OCI-LY7 (cell line): ENCODE measurements around the gene PTPA. TPM values are rescaled to one million over a fixed set of nuclear protein-coding genes. Genes with fewer than 3 reads are reported as not detected.

ENCODE experiments used
- BruUV-seq: library from RNA; stranded (reverse); fragments of 400-500 nt; replicated peaks from 2 replicates; lab custom pipeline; 2021; lab: Mats Ljungman, UMichigan
- CTCF ChIA-PET: fragments of 300-600 bp; sonication (Branson Sonifier 250); formaldehyde crosslinking; loops from one replicate; lab custom pipeline; 2022; ENCODE audit warnings: antibody characterized with exemption; ENCODE audit not compliant: unreplicated experiment; lab: Charles Lee
- POLR2A ChIA-PET: fragments of 300-600 bp; sonication (Branson Sonifier 250); formaldehyde crosslinking; loops from one replicate; lab custom pipeline; 2022; ENCODE audit warnings: antibody characterized with exemption; lab: Charles Lee
- DNase-seq: peaks from one replicate; pipeline ENCODE4 v3.0.0-alpha.2; 2015; ENCODE audit warnings: low spot score
- H2AFZ ChIP-seq: fragments of 200-600 bp; sonication (generic), shearing (Covaris generic); 2 replicates; pipeline ENCODE4 v1.6.1; 2014; ENCODE audit warnings: mild to moderate bottlenecking, antibody characterized with exemption, low read length, moderate library complexity
- H3K27ac ChIP-seq: fragments of 200-600 bp; sonication (generic); 2 replicates; pipeline ENCODE4 v1.5.1; 2014; ENCODE audit warnings: mixed run types, low read depth, mild to moderate bottlenecking, moderate library complexity, low read length, inconsistent platforms; ENCODE audit not compliant: poor library complexity, severe bottlenecking
- H3K36me3 ChIP-seq: fragments of 200-600 bp; sonication (generic); 2 replicates; pipeline ENCODE4 v1.6.1; 2014; ENCODE audit warnings: mild to moderate bottlenecking, antibody characterized with exemption, low read length, moderate library complexity, mixed read lengths; ENCODE audit not compliant: insufficient read depth
- H3K4me1 ChIP-seq: fragments of 200-600 bp; sonication (generic); 2 replicates; pipeline ENCODE4 v1.5.1; 2014; ENCODE audit warnings: mild to moderate bottlenecking, low read length; ENCODE audit not compliant: insufficient read depth, poor library complexity, severe bottlenecking
- H3K4me2 ChIP-seq: fragments of 200-600 bp; sonication (generic); 2 replicates; pipeline ENCODE4 v1.6.1; 2014; ENCODE audit warnings: mild to moderate bottlenecking, low read length
- H3K4me3 ChIP-seq: fragments of 200-600 bp; sonication (generic); 2 replicates; pipeline ENCODE4 v1.5.1; 2014; ENCODE audit warnings: mild to moderate bottlenecking, low read depth, low read length; ENCODE audit not compliant: poor library complexity, severe bottlenecking
- H3K79me2 ChIP-seq: fragments of 200-600 bp; sonication (generic); 2 replicates; pipeline ENCODE4 v1.6.1; 2016; ENCODE audit warnings: low read depth, mild to moderate bottlenecking, low read length, moderate library complexity, mixed read lengths; ENCODE audit not compliant: insufficient read depth
- H3K9me2 ChIP-seq: fragments of 200-600 bp; sonication (generic); 2 replicates; pipeline ENCODE4 v1.6.1; 2016; ENCODE audit warnings: mild to moderate bottlenecking, low read length, mixed read lengths; ENCODE audit not compliant: insufficient read depth
- H3K9me3 ChIP-seq: fragments of 200-600 bp; sonication (generic); 2 replicates; pipeline ENCODE4 v1.6.1; 2014; ENCODE audit warnings: mild to moderate bottlenecking, mixed run types, low read length, mixed read lengths
- H4K20me1 ChIP-seq: fragments of 200-600 bp; sonication (generic); 2 replicates; pipeline ENCODE4 v1.6.1; 2014; ENCODE audit warnings: mild to moderate bottlenecking, antibody characterized with exemption, low read length, moderate library complexity, mixed read lengths; ENCODE audit not compliant: insufficient read depth
- CTCF ChIP-seq: fragments of 200-600 bp; sonication (generic); conservative IDR thresholded peaks from 2 replicates; pipeline ENCODE4 v1.5.1; 2014; ENCODE audit warnings: mild to moderate bottlenecking, antibody characterized with exemption, low read length, moderate library complexity, mixed read lengths
- EZH2phosphoT487 ChIP-seq: fragments of 200-600 bp; sonication (generic); IDR thresholded peaks from 2 replicates; pipeline ENCODE4 v1.6.1; 2018; ENCODE audit warnings: low read depth, borderline replicate concordance, mild to moderate bottlenecking, mixed run types, antibody characterized with exemption, low read length, moderate library complexity, mixed read lengths
- intact Hi-C: fragments of 100-400 bp; cut with micrococcal nuclease; formaldehyde crosslinking; loops from one replicate; pipeline ENCODE4 v1.10.0; 2022; ENCODE audit not compliant: unreplicated experiment
- total RNA-seq, 2 experiments: library from RNA; depleted of rRNA in 1 of 2; stranded (reverse); fragments of >200 nt in 1 of 2; shearing (Covaris generic) in 1 of 2; gene quantifications; 2 replicates each; pipeline ENCODE4 v1.2.3, GENCODE V29; 2014 to 2022

PTPA gene
- total RNA-seq, 2 experiments from 2014 or later: 106 to 111 TPM

DNA sequence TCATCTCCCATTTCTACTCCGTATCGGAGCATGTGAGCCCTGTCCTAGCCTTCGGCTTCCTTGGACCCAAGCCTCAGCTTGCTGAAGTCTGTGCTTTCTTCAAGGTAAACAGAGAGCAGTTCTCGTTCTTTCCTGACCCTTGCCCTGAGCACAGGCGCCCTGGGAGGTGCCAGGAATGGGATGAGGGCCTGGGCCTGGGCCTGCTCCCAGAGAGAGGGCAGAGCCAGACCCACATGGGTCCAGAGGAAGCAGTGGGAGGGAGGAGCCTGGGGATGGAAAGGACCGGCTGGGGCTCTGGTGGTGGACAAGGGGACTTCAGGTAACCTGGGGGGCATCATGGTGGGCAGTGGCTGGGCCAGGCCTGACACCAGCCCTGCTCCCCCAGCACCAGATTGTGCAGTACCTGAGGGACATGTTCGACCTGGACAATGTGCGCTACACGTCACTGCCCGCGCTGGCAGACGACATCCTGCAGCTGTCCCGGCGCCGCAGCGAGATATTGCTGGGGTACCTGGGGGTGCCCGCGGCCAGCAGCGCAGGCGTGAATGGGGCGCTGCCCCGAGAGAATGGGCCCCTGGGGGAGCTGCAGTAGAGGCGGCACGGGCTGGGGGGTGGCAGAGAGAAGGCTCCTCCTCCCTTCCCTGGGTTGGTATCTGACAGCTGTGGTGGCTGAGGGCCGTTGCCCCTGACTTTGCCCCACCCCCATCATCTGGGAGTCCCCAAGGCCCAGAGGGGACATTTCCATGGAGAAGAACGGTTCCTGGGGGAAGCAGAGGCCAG lies 41.2 kb upstream of the PTPA start:
- no peaks in the 10 kb centered on the region for H3K9me3 ChIP-seq
- no peak overlapping the region for H3K4me3 ChIP-seq
- BruUV-seq: no TSS peak
- no peak overlapping the region for H3K27ac ChIP-seq
- no peak for DNase-seq
- no peaks in the 10 kb centered on the region for H3K79me2 ChIP-seq
- no peak overlapping the region for H2AFZ ChIP-seq
- peaks cover 25% of the 10 kb centered on the region for H3K36me3 ChIP-seq
- H3K4me1 ChIP-seq: no peaks in the 10 kb centered on the region
- no peaks in the 10 kb centered on the region for H3K9me2 ChIP-seq
- H3K4me2 ChIP-seq: no peak overlapping the region
- ChIA-PET CTCF (no interaction called here), POLR2A (interaction anchor here (0.6 kb wide), 2 partner anchors 27 to 50 kb away, joined by 3 read pairs; no protein-coding TSS in a partner anchor)
- H4K20me1 ChIP-seq: no peaks in the 10 kb centered on the region
- intact Hi-C loops: no loop called here
- TF ChIP-seq EZH2phosphoT487 (no peak), CTCF (no peak)

DNA sequence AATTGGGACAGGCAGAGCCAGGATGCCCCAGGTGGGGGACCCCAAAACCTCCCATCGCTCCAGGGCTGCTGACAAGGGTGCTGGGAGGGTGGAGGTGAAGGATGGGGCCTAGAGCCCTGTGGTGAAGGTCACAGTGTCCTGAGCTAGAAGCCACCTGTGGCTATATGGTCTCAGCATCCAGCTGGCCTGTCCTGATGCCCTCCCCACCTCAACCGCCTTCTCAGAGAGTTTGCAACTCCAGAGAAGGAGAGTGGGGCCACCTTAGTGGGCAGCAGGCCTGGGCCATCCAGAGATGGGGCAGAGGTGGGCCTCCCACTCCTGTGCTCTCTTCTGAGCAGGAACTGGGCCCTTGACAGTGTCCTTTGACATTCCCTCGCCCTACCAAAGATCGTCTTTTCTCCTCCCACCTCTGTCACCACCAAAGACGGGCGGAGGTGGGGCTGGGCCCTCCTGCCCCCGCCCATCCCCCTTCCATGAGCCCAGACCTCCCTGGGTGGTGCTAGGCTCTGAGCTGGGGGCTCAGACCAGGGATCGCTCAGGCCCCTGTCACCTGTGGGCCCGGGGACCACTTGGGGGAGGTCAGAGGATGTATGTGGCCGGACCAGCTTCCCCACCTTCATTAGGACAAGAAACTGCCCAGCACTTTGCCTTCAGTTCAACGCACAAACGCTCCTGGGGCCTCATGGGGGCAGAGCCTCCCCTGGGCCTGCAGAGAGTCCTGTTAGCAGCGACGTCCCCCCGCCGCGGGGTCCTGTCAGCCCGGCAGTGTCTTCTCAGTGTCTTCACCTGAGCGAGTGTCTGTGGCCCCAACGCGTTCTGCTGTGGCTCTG lies 40.3 kb upstream of the PTPA start:
- no peak overlapping the region for H3K4me2 ChIP-seq
- no peak for DNase-seq
- H3K36me3 ChIP-seq: peaks cover 16% of the 10 kb centered on the region
- no peaks in the 10 kb centered on the region for H4K20me1 ChIP-seq
- H2AFZ ChIP-seq: no peak overlapping the region
- H3K79me2 ChIP-seq: no peaks in the 10 kb centered on the region
- H3K4me3 ChIP-seq: no peak overlapping the region
- CTCF ChIA-PET: no interaction called here
- POLR2A ChIA-PET: interaction anchor here (0.6 kb wide), 2 partner anchors 28 to 51 kb away, joined by 3 read pairs; no protein-coding TSS in a partner anchor
- no TSS peak for BruUV-seq
- intact Hi-C loops: no loop called here
- no peaks in the 10 kb centered on the region for H3K4me1 ChIP-seq
- TF ChIP-seq CTCF (no peak), EZH2phosphoT487 (no peak)
- no peaks in the 10 kb centered on the region for H3K9me2 ChIP-seq
- no peaks in the 10 kb centered on the region for H3K9me3 ChIP-seq
- no peak overlapping the region for H3K27ac ChIP-seq
